Adipose tissue (tissue), 3 donors: Measurements from ENCODE around the gene DLST. TPM values are rescaled to one million over a fixed set of nuclear protein-coding genes. Genes with fewer than 3 reads are reported as not detected.

Experiments
- H3K27ac ChIP-seq: one replicate; pipeline ENCODE4 v1.5.1; 2013; ENCODE audit warnings: low read depth, low read length
- WGBS, 3 donors: extraction: QIAGEN DNeasy Blood & Tissue Kit; methylation state at CpG; one replicate each; pipeline ENCODE4 v1.1.7; 2013; 5-methylcytosine and 5-hydroxymethylcytosine counted together
- polyA plus RNA-seq, 3 donors: library from polyadenylated mRNA; stranded (reverse); fragments of 200-250 nt; gene quantifications; one replicate each; pipeline ENCODE4 v1.2.3, GENCODE V29; 2013
- donor health status: healthy with polysubstance abuse.
- donor health status: Bipolar disorder and iron deficiency.
- donor health status: healthy.

Gene DLST
- polyA plus RNA-seq, 3 donors, result 42.7 to 112 (median 54.1) TPM

GRCh38 chr14:74888164-74889158 is 6.7 kb downstream of the DLST start:
- H3K27ac ChIP-seq, result no peak overlapping the region
- WGBS, 3 donors, result 66 to 76% (median 76%) methylated on average over 12 of the region's 12 CpGs

GRCh38 chr14:74890262-74890661 is 8.5 kb downstream of the DLST start:
- WGBS, 3 donors, result 96 to 98% (median 96%) methylated on average over 6 of the region's 6 CpGs
- H3K27ac ChIP-seq, result no peak overlapping the region

DNA sequence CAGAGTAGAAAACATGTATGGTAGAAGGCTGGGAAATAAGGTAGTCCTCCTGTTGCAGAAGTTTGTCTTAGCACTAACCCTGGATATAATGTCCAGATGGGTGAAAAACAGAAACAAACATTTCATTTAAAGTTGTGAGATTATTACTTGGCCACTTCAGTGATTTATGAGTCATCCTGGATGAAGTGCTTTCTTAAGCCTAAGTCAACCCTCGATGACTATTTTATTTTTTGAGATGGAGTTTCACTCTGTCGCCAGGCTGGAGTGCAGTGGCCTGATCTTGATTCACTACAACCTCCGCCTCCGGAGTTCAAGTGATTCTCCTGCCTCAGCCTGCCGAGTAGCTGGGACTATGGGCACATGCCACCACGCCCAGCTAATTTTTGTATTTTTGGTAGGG is 10.2 kb downstream of the DLST start:
- no peak overlapping the region for H3K27ac ChIP-seq

GRCh38 chr14:74892745-74893144 is 11.0 kb downstream of the DLST start:
- no peak overlapping the region for H3K27ac ChIP-seq
- 56 to 66% (median 64%) methylated on average over 5 of the region's 5 CpGs for WGBS, 3 donors

More for the DNA sequence above, 10.2 kb downstream of the DLST start:
- WGBS, 3 donors, result 81 to 91% (median 86%) methylated on average over 6 of the region's 6 CpGs

DNA sequence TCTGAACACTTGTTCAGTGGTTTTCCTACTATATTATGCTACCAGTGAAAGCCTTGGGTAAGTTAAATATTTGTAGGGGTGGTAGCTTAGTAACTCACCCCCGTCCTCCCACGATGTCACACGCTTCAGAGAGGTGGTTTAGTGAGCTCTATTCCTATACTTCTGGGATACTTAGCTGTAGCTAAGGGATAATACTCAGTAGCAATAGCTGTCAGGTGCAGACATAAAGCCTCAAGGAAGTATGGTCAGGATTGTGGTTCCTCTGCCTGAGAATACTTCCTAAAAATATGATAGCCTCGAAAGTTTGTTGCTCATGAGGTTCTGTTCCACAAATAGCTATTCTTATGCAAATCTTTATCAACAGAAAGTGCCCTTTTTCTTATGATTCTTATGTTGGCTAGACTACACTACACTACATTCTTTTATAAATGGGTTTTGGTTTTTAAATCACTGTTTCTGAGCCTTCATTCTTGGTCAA is 11.9 kb downstream of the DLST start:
- H3K27ac ChIP-seq, result no peak overlapping the region
- 46 to 72% (median 60%) methylated on average over 4 of the region's 4 CpGs for WGBS, 3 donors

GRCh38 chr14:74896400-74896799 is 14.7 kb downstream of the DLST start:
- no peak overlapping the region for H3K27ac ChIP-seq
- WGBS, 3 donors, result 93 to 96% (median 95%) methylated on average over 3 of the region's 3 CpGs

- H3K27ac ChIP-seq, result no peak overlapping the region
- 67 to 92% (median 88%) methylated on average over 4 of the region's 4 CpGs for WGBS, 3 donors
These were observed 15.9 kb downstream of the DLST start for GRCh38 chr14:74897642-74898041.

GRCh38 chr14:74898083-74898482 is 16.4 kb downstream of the DLST start:
- WGBS, 3 donors, result 63 to 87% (median 72%) methylated on average over 2 of the region's 2 CpGs

GRCh38 chr14:74898694-74899093 is 17.0 kb downstream of the DLST start:
- no peak overlapping the region for H3K27ac ChIP-seq
- WGBS, 3 donors, result 33 to 89% (median 88%) methylated on average over 5 of the region's 5 CpGs

More at GRCh38 chr14:74898083-74898482, 16.4 kb downstream of the DLST start:
- no peak overlapping the region for H3K27ac ChIP-seq

DNA sequence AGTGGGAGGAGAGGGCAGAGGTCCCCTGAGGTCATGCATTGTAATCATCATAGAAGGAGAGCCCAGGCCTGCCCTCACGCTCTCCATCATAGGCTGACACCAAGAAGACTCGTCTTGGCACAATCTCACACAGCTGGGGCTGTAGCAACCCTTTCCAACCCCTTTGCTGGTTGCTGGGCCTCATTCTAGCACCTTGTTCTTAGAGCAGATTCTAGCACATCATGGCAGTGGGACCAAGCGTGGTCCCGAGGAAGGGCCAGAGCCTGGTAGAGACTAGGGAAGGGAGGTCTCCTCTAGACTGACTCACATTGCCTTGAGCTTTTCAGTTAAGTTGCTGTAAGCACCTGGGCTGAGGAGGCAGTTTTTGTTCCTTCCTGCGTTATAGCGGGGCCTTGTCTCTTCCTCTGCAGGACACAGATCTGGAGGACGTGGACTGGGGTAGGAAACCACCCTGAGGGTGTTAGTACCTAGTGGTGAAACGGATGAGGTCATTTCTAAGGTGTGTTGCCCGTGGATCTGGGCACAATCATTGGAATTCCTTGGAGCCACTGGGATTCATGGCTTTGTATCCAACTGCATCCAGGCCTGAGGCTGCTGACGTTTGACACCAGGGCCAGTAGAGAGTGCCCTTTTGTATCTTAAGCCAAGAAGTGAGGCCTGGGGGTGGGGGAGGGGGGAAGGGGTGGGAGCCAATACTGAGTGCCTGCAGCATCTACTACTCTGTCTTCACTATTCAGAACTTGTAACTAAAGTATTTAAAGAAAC is 21.4 kb downstream of the DLST start:
- 76 to 79% (median 78%) methylated on average over 10 of the region's 10 CpGs for WGBS, 3 donors
- H3K27ac ChIP-seq, result no peak overlapping the region

- 77 to 84% (median 80%) methylated on average over 6 of the region's 6 CpGs for WGBS, 3 donors
- no peak overlapping the region for H3K27ac ChIP-seq
These were observed 23.2 kb downstream of the DLST start for GRCh38 chr14:74904635-74905503.

GRCh38 chr14:74905595-74906142 is 24.0 kb downstream of the DLST start:
- no peak overlapping the region for H3K27ac ChIP-seq
- WGBS, 3 donors, result 38 to 46% (median 45%) methylated on average over 14 of the region's 14 CpGs

DNA sequence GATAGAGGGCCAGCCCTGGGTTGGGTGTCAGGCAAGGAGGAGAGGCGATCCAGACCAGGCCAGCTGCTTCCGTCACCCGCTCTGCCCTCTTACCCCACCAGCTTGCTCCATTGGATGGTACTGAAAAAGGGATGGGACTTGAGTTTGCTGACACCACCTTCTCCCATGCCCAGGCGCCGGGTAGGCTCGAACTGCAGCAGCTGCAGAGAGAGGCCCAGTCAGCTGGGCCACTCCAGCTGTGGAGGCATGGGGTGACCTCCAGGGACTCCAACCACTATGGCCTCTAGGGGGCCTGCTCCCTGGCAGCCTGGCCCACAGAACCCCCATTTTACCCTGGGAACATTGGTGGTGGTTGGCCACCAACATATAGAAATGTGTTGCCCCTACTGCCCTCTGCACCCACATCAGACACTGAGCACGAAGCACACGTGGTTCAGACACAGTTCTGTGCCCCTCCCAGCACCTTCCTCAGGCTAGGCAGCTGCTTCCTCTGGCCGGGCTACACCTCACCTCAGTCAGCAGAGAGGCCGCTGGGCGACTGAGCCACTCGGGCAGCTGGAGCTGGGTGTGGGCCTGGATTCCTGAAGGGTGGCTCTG is 25.3 kb downstream of the DLST start:
- no peak overlapping the region for H3K27ac ChIP-seq
- 71 to 84% (median 74%) methylated on average over 12 of the region's 12 CpGs for WGBS, 3 donors

- WGBS, 3 donors, result 34 to 54% (median 42%) methylated on average over 6 of the region's 6 CpGs
- H3K27ac ChIP-seq, result no peak overlapping the region
These were observed 26.0 kb downstream of the DLST start for GRCh38 chr14:74907744-74908143.

DNA sequence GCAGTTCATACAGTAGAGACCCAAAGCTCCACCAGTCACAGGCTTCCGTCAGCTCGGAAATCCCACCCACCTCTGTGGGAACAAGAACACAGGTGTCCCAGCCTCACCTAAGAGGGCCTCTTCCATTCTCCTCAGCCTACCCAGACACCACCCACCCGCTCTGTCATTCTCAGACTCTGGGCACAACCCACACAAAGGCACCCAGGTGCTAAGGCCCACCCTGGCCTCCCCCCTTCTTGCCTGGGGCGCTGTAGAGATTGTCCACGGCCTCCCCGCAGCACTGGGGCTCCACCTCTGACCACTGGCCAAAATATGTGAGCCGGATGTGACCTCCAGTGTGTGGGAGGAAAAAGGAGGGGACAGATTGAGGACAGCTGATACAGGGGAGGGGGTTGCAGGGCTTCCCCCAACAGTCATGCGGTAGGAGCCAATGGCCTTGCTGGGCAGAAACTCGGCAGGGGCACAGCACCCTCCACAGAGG is 27.2 kb downstream of the DLST start:
- no peak overlapping the region for H3K27ac ChIP-seq
- WGBS, 3 donors, result 69 to 77% (median 75%) methylated on average over 9 of the region's 9 CpGs

GRCh38 chr14:74909501-74909900 is 27.8 kb downstream of the DLST start:
- no peak overlapping the region for H3K27ac ChIP-seq
- 76 to 92% (median 91%) methylated on average over 14 of the region's 14 CpGs for WGBS, 3 donors

GRCh38 chr14:74909911-74910310 is 28.2 kb downstream of the DLST start:
- no peak overlapping the region for H3K27ac ChIP-seq
- WGBS, 3 donors, result 87 to 95% (median 93%) methylated on average over 10 of the region's 10 CpGs
